HEK293T (cell line): Measurements from ENCODE around the gene NOB1.

Experiments used
- BHLHE40 ChIP-seq: fragments of 450-650 bp; IDR thresholded peaks from 2 replicates; pipeline ENCODE4 v1.6.1; 2016; ENCODE audit warnings: mild to moderate bottlenecking, moderate library complexity, borderline replicate concordance
- ELF4 ChIP-seq: fragments of 450-650 bp; IDR thresholded peaks from 2 replicates; pipeline ENCODE4 v1.6.1; 2017; ENCODE audit warnings: antibody characterized with exemption
- FOXK2 ChIP-seq: fragments of 450-650 bp; IDR thresholded peaks from 2 replicates; pipeline ENCODE4 v1.6.1; 2016; ENCODE audit warnings: mild to moderate bottlenecking
- NFRKB ChIP-seq: fragments of 450-650 bp; IDR thresholded peaks from 2 replicates; pipeline ENCODE4 v1.6.1; 2016; ENCODE audit warnings: mild to moderate bottlenecking, moderate library complexity
- SUZ12 ChIP-seq: fragments of 450-650 bp; IDR thresholded peaks from 2 replicates; pipeline ENCODE4 v1.6.1; 2016; ENCODE audit warnings: mild to moderate bottlenecking
- TARDBP ChIP-seq: fragments of 450-650 bp; IDR thresholded peaks from 2 replicates; pipeline ENCODE4 v1.6.1; 2016
- ZNF384 ChIP-seq: fragments of 450-650 bp; IDR thresholded peaks from 2 replicates; pipeline ENCODE4 v1.6.1; 2016

- no peak for TF ChIP-seq ZNF384
- TF ChIP-seq TARDBP, result no peak
- no peak for TF ChIP-seq BHLHE40
- no peak for TF ChIP-seq SUZ12
- TF ChIP-seq FOXK2, result no peak
- no peak for TF ChIP-seq NFRKB
- TF ChIP-seq ELF4, result no peak
Measured at GRCh38 chr16:69787883-69788282, 33.2 kb upstream of the NOB1 start.
